Myocyte (in vitro differentiated cells): ENCODE results near the gene PDE4DIP. TPM values are rescaled to one million over a fixed set of nuclear protein-coding genes. Genes with fewer than 3 reads are reported as not detected.
"Not testable (repeated sequence)": the region's sequence is repeated elsewhere in the genome, so short reads cannot be mapped to it uniquely, and the experiment has no call there.

Source experiments
- DNase-seq: peaks from one replicate; pipeline ENCODE4 v3.0.0-alpha.2; 2012; ENCODE audit warnings: low read depth
- total RNA-seq: library from RNA; depleted of rRNA; stranded (reverse); fragments of >200 nt; gene quantifications from 2 replicates; pipeline ENCODE4 v1.2.3, GENCODE V29; 2014

PDE4DIP gene
- total RNA-seq, 1 donor from 2014 or later, result 408 TPM

DNA sequence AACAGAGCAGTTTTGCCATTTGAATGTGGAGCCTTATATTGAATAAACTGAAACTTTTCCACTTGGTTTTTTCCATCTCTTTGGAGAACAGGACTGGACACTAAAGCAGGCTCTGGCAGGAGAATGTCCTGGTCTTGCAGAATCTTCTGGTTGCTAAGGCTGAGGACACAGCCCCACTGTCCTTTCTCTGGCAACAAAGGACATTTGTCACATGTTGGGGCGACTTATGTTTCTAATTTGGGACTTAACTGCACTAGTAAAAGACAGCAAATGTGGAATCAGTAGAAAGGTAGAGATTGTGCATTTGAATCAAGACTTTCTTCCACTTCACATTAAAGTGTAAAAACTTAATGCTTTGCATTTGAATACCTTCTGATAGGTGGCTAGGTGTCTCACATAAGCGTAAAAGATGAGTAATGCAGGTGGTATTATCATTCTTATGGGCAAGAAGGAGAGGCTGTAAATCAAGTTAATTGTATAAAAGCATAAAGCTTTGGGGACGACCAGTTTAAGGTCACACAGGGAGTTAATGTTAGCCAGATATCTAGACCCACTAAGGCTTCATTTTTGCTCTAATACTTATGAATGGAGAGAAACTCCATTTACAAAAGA, 74.7 kb downstream of the PDE4DIP start:
- not testable (repeated sequence) for DNase-seq

DNA sequence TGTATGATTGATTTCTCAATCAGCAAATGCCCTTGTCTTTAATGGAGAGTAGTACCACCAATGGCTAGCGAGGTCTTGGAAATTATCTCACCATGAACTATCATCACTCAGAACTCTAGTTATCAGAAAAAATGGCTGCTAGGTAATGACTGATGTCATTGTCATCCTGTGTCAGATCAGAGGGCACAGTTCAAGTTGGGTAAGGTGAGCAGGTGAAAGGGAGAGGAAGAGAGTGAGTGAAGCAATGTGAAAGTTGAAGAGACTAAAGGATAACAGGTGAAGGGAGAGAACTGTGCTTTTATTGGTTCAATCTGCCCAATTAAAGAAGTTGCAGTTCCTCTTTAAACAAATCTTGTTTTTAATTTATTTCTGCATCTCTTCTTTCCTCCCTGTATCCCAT, 76.8 kb downstream of the PDE4DIP start:
- DNase-seq, result not testable (repeated sequence)

DNA sequence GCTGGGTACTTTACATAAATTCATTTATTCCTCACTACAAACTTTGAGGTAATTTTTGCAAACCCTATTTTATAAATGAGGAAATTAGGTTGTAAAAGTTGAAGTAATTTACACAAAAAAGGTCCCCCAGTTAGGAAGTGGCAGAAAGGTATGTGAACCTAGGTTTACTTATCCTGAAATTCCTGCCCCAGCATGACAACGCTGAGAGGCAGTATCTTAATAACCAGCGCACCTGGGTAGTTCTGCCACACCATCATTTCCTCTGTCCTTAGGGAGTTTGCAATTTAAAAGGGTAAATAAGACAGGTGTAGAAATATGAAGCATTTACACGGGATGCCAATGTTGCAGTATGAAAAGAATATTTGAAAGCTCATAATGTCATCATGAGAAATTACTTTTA, 79.6 kb downstream of the PDE4DIP start:
- DNase-seq, result not testable (repeated sequence)

DNA sequence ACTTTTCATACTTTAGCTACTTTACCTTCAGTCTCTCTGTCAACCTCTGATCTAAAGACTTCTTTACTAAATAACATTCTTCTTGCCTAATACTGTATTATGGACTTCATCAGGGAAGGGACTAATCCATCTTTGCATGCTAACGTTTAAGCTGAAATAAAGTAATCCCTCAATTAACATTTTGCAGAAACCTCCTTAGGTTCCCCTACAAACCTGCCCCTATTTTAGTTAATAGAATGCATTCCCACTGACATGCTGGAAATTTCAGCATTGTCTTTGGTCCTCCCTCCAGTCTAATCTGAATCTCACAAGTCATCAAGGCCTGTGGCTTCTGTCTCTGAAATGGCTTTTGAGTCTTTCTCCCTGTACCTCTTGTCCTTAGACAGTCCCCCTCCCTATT, 83.4 kb downstream of the PDE4DIP start:
- not testable (repeated sequence) for DNase-seq

DNA sequence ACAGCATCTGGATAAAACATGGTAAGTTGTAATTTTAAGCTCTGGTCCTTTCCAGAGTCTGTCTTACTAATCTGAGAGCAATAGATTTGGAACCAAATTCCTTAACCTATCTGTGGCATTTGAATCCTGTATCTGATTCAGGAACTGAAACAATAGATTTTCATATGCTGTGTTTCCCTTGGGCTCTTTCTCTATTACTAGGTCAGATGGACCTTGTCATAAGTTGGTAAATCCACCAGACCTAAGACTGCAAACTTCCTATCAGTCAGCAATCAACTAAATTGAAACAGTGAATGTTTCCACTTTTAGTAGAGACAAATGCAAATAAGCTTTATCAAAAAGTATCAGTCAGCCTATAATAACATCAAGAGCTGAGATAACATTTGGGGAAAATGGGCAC, 85.0 kb downstream of the PDE4DIP start:
- not testable (repeated sequence) for DNase-seq

DNA sequence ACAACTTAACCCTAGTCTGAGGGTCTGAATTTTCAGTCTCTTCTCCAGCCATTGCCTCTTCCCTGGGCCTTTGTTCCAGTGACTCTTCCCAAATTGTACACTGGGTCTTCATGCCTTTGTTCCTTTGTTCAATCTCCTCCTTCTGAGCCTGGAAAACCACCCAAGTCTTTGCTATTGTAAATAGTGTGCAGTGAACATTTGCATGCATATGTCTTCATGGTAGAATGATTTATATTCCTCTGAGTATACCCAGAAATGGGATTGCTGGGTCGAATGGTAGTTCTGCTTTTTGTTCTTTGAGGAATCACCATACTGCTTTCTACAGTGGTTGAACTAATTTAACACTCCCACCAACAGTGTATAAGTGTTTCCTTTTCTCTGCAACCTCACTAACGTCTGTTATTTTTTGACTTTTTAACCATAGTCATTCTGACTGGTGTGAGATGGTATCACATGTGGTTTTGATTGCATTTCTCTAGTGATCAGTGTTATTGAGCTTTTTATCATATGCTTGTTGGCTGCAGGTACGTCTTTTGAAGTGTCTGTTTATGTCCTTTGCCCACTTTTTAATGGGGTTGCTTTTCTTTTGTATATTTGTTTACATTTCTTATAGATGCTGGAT, 91.3 kb downstream of the PDE4DIP start:
- not testable (repeated sequence) for DNase-seq

DNA sequence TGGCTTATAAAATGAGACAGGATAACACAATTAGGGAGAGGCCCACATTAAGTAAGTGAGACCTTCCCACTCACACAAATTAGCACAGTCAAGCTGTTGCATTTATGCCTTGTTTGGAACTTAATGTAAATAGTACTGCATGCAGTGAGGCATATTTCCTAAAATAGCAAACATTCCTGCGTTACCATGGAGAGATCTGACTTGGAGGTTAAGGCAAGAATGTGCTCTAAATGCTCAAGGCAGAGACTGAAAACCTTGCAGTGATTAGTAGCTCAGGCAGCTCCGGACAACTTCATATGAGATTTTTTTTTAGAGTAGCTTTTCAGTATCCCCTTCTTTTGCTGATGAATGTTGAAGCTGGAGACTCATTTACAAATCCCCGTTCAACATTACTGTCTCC, 98.7 kb downstream of the PDE4DIP start:
- not testable (repeated sequence) for DNase-seq

DNA sequence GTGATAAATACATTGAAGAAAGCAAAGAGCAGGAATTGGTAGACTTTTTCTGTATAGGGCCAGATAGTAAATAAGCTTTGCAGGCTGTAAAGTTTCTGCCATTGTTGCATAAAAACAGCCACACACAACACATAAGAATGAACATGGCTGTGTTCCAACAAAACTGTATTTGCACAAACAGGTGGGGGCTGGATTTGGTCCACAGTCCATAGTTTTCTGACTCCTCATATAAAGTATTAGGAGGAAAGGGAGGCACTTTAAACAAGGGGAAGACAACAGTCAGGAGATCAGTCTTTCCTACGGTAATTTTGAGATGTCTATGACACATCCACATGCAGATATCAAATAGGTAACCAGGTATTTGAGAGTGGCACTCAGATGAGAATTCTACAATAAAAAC, 100.9 kb downstream of the PDE4DIP start:
- DNase-seq, result not testable (repeated sequence)

DNA sequence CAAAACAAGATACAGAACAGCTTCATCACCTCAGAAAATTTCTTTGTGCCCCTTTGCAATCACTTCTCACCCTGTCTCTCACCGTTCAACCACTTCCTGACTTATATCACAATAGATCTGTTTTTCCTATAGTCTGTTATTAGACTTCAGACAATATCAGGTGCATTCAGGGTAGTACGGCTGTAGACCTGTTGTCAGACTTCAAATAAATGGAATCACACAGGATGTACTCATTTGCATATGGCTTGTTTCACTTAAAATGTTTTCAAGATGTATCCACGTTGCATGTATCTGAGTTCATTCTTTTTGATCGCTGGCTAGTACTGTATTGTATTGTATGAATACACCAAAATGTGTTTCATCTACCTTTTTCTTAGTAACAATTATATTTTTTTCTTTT, 104.5 kb downstream of the PDE4DIP start:
- DNase-seq, result not testable (repeated sequence)

DNA sequence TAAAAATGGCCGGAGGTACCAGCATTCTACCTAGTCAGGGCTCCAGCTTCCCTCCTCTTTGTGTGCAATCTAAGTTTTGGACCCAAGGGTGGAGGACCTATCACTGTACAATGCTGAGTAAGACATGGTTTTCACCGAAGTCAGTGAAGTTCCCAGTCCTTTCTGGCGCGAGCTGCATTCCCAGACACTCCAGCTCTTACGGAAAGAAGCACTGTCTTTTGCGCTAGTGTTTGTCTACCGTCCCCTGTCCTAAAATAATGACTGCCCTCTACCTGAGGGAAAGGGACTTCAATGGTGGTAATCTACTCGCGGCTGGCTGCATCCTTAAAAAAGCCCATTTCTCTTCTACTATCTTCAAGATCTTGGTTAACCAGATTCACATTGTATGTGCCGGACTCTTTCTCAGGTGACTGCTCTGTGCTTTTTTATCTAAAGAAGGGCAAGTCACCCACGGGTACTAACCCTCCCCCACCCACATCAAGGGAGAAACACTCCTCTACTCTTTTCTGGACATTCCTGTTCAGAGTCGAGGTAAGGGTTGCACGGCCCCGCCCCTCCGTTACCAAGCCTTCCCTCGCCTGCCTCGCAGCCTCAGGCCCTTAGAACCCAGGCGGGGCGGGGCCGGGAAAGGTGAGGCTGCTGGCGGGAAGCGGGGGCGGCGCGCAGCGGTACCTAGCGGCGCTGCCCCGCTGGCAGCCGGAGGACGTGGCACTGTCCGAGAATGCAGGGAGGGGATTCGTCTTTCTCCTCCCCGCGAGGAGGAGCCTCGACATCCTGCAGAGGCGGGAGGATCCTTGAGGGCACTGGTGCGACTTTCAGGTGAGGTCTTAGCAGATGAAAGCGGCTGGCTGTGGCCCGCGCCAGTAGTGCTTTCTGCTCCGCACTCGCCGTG, 107.4 kb downstream of the PDE4DIP start:
- peak; percentile 79 for DNase-seq

DNA sequence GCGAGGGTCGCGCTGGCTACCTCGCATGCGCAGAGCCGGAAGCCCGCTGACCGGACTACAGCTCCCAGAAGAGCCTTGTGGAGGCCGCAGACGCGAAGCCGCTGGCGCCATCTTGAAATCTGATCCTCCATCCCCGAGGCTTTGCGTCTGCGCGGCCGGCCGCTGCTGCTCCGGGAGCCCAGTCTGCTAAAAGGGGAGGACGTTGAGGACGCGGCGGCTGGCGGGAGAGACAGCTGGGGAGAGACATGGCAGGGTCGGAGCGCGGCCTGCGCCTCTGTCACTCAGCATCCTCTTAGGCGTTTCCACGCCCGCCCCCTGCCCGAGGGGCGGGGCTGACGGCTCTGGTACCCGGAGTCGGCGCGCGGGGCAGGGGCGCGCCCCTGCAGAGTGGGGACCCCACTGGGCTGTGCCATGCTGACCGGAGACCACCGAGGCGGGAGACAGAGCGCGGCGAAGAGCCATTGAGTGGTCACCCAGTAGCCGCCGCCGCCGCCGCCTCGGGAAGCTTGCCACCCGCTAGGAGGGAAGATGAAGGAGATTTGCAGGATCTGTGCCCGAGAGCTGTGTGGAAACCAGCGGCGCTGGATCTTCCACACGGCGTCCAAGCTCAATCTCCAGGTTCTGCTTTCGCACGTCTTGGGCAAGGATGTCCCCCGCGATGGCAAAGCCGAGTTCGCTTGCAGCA, 108.2 kb downstream of the PDE4DIP start:
- not testable (repeated sequence) for DNase-seq

DNA sequence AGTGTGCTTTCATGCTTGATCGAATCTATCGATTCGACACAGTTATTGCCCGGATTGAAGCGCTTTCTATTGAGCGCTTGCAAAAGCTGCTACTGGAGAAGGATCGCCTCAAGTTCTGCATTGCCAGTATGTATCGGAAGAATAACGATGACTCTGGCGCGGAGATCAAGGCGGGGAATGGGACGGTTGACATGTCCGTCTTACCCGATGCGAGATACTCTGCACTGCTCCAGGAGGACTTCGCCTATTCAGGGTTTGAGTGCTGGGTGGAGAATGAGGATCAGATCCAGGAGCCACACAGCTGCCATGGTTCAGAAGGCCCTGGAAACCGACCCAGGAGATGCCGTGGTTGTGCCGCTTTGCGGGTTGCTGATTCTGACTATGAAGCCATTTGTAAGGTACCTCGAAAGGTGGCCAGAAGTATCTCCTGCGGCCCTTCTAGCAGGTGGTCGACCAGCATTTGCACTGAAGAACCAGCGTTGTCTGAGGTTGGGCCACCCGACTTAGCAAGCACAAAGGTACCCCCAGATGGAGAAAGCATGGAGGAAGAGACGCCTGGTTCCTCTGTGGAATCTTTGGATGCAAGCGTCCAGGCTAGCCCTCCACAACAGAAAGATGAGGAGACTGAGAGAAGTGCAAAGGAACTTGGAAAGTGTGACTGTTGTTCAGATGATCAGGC, 108.8 kb downstream of the PDE4DIP start:
- peak; percentile 29 for DNase-seq

DNA sequence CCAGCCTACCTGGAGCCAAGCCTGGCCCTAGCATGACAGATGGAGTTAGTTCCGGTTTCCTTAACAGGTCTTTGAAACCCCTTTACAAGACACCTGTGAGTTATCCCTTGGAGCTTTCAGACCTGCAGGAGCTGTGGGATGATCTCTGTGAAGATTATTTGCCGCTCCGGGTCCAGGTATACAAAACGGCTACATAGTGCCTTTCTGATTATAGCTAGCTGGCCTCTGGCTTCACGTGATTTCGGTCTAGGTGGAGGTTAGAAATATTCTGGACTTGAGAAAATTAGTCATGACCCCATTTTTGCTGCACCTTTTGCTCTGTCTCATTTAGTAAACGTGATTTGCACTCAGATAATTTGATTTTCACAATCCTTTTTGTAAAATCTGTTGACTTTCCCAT, 109.5 kb downstream of the PDE4DIP start:
- not testable (repeated sequence) for DNase-seq

DNA sequence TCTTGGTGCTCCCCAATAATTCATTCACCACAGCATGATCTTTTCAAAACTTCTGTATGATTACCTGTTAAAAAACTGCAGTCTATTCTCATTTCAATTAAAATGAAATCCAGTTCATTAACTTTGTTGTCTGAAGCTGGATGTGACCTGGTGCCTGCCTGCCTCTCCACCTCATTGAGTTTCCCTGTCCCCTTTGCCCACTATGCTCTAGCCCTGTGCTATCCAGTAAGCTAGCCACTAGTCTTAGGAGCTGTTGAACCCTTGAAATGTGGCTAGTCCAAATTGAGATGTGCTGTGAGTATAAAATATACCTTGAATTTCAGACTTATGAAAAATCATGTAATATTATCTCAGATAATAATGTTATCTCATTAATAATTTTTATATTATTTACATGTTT, 114.1 kb downstream of the PDE4DIP start:
- DNase-seq, result not testable (repeated sequence)

DNA sequence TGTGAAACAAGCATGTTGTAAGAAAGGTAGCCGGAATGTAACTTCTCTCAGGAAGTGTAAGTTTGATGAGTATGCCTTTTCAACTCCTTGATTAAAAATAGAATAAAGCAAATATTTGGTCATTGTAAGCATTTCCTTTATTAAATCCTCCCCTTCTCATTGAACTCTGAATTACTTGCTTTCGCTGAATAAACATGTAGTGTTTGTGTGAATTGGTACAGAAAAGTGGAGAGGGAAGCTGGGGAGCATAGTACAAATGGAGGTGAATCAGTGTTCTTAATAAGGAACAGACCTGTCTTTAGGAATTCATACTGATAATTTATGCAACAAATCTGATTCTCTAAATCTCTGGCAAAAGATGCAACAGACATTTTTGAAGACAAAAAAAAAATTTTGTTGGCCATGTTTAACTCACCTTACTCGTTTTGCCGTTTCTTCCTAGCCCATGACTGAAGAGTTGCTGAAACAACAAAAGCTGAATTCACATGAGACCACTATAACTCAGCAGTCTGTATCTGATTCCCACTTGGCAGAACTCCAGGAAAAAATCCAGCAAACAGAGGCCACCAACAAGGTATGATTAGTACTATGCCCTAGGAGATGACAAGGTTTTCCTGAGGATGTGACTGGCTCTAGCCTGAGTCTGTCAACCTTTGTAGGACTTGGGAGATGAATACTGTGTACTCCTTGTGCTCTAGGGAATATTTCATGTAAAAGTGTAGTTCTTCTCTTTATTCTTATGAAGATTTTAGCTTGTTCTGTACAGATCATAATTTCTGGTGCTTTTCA, 116.2 kb downstream of the PDE4DIP start:
- not testable (repeated sequence) for DNase-seq

DNA sequence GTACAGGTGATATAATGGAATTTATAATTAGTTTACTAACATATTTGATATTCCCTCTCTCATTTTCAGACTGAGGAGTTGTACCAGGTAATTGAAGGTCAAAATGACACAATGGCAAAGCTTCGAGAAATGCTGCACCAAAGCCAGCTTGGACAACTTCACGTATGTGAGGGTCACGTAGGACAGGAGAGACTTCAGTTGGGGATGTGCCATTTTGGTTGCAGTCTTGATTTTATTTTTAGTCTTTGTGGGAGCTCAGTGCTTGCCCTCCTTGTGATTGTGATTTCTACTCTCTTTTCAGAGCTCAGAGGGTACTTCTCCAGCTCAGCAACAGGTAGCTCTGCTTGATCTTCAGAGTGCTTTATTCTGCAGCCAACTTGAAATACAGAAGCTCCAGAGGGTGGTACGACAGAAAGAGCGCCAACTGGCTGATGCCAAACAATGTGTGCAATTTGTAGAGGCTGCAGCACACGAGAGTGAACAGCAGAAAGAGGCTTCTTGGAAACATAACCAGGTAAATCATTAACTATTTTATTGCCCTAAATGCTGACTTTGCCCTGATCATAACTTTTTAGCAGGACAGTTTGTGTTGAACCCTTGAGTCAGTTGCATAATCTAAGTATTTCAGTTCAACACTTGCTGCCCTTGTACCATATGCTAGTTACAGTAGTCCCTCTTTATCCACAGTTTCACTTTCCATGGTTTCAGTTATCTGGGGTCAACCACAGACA, 118.1 kb downstream of the PDE4DIP start:
- DNase-seq, result not testable (repeated sequence)

DNA sequence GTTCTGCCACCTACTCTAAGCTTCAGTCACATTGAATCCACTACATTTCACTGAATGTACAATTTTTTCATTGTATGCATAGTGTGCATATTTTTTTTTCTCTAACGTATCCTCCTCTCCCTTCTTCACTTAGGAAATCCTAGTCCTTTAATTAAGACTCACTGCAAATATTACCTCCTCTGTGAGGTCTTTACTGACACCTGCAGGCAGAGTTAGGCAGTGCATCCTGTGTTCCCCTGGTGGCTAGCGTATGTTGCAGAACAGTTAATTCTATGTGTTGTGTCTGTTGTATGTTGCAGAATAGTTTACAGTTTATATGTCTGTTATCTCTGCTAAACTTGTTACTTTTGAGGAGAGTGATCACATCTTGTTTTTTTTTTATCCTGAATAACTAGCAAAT, 121.9 kb downstream of the PDE4DIP start:
- DNase-seq, result not testable (repeated sequence)

DNA sequence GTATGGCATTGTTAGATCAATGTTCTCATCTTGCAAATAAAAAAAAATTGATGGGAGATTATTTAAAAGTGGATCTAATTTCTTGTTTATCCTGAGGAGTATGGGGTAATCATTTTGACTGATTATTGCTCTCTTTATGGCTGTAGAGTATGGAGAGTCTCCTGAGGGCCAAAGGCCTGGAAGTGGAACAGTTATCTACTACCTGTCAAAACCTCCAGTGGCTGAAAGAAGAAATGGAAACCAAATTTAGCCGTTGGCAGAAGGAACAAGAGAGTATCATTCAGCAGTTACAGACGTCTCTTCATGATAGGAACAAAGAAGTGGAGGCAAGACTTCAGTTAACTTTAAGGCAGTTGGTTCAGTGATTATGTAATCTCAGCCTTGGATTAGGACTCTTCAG, 123.4 kb downstream of the PDE4DIP start:
- DNase-seq, result not testable (repeated sequence)

DNA sequence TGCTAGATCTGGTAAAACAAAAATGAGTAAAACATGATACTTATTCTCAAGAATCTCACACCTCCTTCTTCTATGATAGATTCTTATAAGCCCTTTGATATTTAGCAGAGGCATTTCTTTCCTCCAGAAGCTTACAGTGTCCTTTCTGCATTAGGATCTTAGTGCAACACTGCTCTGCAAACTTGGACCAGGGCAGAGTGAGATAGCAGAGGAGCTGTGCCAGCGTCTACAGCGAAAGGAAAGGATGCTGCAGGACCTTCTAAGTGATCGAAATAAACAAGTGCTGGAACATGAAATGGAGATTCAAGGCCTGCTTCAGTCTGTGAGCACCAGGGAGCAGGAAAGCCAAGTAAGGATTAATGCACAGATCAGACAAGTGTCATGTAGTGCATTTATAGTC, 124.5 kb downstream of the PDE4DIP start:
- not testable (repeated sequence) for DNase-seq
